AG04450 (cell line): ENCODE results near the gene CASQ1. TPM values are rescaled to one million over a fixed set of nuclear protein-coding genes. Genes with fewer than 3 reads are reported as not detected.

Experiments used
- CTCF ChIA-PET: fragments of 300-600, 350-600 bp; formaldehyde crosslinking; extraction: SDS; loops from one replicate; lab custom pipeline; 2022; ENCODE audit warnings: antibody characterized with exemption, inconsistent platforms; lab: Charles Lee
- POLR2A ChIA-PET: fragments of 350-600 bp; formaldehyde crosslinking; extraction: SDS; loops from one replicate; lab custom pipeline; 2021; ENCODE audit warnings: antibody characterized with exemption, inconsistent platforms; lab: Yijun Ruan, JAX
- DNase-seq: peaks from one replicate; pipeline ENCODE4 v3.0.0-alpha.2; 2011; ENCODE audit warnings: low read depth, low spot score
- H3K27ac ChIP-seq: one replicate; pipeline ENCODE4 v1.5.1; 2012; ENCODE audit warnings: low read depth, low read length, control low read depth
- H3K27me3 ChIP-seq: one replicate; pipeline ENCODE4 v1.6.0; 2012; ENCODE audit warnings: low read length; ENCODE audit not compliant: control insufficient read depth, insufficient read depth
- H3K4me3 ChIP-seq: 2 replicates; pipeline ENCODE4 v1.5.1; 2011; ENCODE audit warnings: mild to moderate bottlenecking, low read depth, low read length, control low read depth
- H3K9me3 ChIP-seq: 2 replicates; pipeline ENCODE4 v1.5.1; 2012; ENCODE audit warnings: low read length; ENCODE audit not compliant: control insufficient read depth, insufficient read depth
- CTCF ChIP-seq: IDR thresholded peaks from 2 replicates; pipeline ENCODE4 v1.5.1; 2011; ENCODE audit warnings: low read depth, low read length, control low read depth, inconsistent platforms
- polyA plus RNA-seq: library from polyadenylated mRNA; depleted of rRNA; stranded (reverse); fragments of >200 nt; gene quantifications from 2 replicates; pipeline ENCODE4 v1.2.3, GENCODE V29; 2011

Gene CASQ1
- polyA plus RNA-seq, 1 experiment, result 0.17 TPM

DNA sequence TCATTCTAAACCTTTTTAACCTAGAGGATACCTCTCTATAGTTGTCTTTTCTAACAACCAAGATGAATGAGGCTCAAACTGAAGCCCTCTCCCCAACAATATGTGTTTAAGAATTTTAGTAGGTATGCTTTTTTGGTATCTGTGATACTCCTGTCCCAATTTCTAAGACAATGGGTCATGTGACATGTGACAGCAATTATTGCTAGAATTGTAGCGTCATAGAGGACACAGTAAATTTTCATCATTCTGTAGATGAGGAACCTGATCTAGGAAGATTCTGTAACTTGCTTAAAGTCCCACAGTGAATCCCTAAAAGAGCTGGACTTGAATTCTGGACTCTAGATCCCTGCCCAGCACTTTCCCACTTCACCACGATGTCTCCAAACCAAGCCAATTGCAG is 11.6 kb upstream of the CASQ1 start:
- Histone ChIP-seq H3K27ac (no peak overlapping the region), H3K27me3 (peaks cover 12% of the 10 kb centered on the region), H3K4me3 (no peak overlapping the region), H3K9me3 (no peaks in the 10 kb centered on the region)
- DNase-seq, result no peak
- TF ChIP-seq CTCF, result no peak
- ChIA-PET POLR2A (no interaction called here), CTCF (interaction anchor here (0.9 to 3.3 kb wide), 2 partner anchors 15 to 74 kb away, joined by 3 to 27 read pairs; no protein-coding TSS in a partner anchor)

- ChIA-PET CTCF (interaction anchor here (0.9 to 3.3 kb wide), 3 partner anchors 14 to 73 kb away, joined by 3 to 27 read pairs (median 5); no protein-coding TSS in a partner anchor), POLR2A (no interaction called here)
- Histone ChIP-seq H3K27me3 (peaks cover 7% of the 10 kb centered on the region), H3K9me3 (no peaks in the 10 kb centered on the region), H3K4me3 (no peak overlapping the region), H3K27ac (no peak overlapping the region)
- no peak for DNase-seq
- no peak for TF ChIP-seq CTCF
These were observed 11.0 kb upstream of the CASQ1 start for GRCh38 chr1:160179336-160179735.

DNA sequence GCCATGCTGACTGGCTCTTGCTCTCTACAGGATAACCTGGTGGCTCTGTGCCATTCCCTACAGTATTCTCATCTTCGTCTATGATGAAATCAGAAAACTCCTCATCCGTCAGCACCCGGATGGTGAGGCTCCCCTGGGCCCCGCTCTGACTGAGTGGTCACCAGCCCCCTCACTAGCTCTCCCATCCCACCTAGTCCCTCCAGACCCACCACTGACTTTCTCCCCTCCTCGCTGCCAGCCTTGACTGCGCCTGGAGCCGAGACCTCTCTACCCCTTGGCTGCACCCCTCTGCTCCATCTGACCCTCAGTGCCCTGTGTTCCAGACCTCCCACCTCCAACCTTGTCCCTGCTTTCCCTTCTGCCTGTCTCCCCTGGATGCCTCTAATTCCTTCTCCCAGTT is 4.1 kb upstream of the CASQ1 start:
- CTCF ChIA-PET, result interaction anchor here (0.9 to 2.0 kb wide), 2 partner anchors 33 to 34 kb away, joined by 3 to 5 read pairs; no protein-coding TSS in a partner anchor
- POLR2A ChIA-PET, result no interaction called here
- no peak for DNase-seq
- no peak overlapping the region for H3K4me3 ChIP-seq
- no peak for TF ChIP-seq CTCF
- H3K27me3 ChIP-seq, result peaks cover 4% of the 10 kb centered on the region
- H3K27ac ChIP-seq, result no peak overlapping the region
- H3K9me3 ChIP-seq, result no peaks in the 10 kb centered on the region

GRCh38 chr1:160186729-160187128 is 3.6 kb upstream of the CASQ1 start:
- no peak overlapping the region for H3K4me3 ChIP-seq
- no peaks in the 10 kb centered on the region for H3K9me3 ChIP-seq
- CTCF ChIA-PET, result interaction anchor here (0.9 to 2.0 kb wide), 2 partner anchors 32 to 33 kb away, joined by 3 to 5 read pairs; no protein-coding TSS in a partner anchor
- no peak for TF ChIP-seq CTCF
- no peak for DNase-seq
- H3K27ac ChIP-seq, result no peak overlapping the region
- peaks cover 4% of the 10 kb centered on the region for H3K27me3 ChIP-seq
- POLR2A ChIA-PET, result no interaction called here

DNA sequence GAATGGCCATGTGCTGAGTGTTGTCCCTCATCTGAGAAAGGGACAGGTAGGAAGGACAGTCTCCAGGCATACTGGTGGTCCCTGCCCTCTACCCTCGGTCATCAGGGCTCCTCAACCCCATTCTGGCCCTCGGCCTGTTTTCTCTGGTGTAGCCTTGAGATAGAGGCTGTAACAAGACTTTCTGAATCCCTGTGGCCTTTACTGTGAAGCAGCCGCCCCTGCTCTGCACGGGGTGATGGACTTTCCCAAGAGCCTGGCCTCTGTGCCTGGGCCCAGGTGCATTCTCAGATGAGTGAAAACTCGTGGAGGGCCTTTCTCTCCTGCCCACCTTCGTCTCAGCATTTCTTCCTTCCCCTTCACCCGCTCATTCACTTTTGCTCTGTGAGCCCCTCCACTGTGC is 3.0 kb upstream of the CASQ1 start:
- no peak overlapping the region for H3K4me3 ChIP-seq
- ChIA-PET POLR2A (no interaction called here), CTCF (interaction anchor here (1.0 to 2.0 kb wide), 2 partner anchors 33 to 104 kb away, joined by 4 to 5 read pairs; no protein-coding TSS in a partner anchor)
- TF ChIP-seq CTCF, result no peak
- peaks cover 4% of the 10 kb centered on the region for H3K27me3 ChIP-seq
- DNase-seq, result no peak
- H3K9me3 ChIP-seq, result no peaks in the 10 kb centered on the region
- H3K27ac ChIP-seq, result no peak overlapping the region
